ENCODE measurements around the gene CCDC17.
"Not testable (repeated sequence)": the region's sequence is repeated elsewhere in the genome, so short reads cannot be mapped to it uniquely, and the experiment has no call there.

Gene CCDC17

DNA sequence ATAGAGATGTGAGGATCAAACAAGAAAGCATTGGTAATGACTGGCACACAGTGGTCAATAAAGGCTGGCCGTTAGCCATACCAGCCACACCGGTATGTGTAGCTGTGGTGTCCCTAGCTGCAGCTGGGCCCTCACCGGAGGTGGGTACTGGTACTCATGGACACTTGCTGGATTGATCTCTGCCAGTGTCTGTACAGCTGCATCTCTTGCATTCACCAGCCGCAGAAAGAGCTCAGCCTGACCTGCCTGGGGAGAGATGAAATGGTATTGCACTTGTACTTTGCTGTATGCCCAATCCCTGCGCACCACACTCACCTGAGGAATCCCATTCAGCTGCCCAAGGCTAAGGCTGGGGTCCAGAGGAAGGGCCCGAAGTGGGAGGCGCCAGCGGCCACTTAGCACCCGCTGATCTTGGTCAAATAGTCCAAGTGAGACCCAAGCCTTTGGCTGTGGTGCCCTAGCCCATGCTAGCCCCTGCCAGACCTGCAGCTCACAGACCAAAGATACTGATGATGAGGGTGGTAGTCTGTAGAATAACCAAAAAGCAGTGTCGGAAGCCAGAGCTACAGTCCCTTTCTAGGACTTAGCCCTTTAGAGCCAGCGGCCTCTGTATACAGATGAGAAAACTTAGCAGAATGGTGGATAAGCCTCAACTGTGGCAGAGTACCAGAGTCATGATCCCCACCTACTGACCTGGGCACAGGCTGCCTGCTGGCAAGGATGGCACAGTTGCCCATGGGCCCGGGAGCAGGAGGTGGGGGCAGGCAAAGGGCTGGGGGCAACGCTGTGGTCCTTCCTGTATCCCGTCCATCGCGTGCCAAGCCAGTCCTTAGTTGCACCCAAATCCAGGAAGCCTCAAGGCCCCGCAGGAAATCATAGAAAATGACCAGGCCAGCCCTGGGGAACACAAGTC is 3.0 kb downstream of the CCDC17 start:
- Histone ChIP-seq H3K9ac (ENCODE audit: low read length) (no peak overlapping the region), H3K36me3 (ENCODE audit: control insufficient read depth, insufficient read depth, low read length) (peaks cover 8% of the 10 kb centered on the region), H3K4me3 (ENCODE audit: low read length) (no peak overlapping the region), H3K4me1 (ENCODE audit: control insufficient read depth, insufficient read depth, low read length) (no peaks in the 10 kb centered on the region), H3K9me3 (ENCODE audit: control insufficient read depth, low read length) (no peaks in the 10 kb centered on the region), H3K27me3 (ENCODE audit: control insufficient read depth, insufficient read depth, low read length) (no peaks in the 10 kb centered on the region)

DNA sequence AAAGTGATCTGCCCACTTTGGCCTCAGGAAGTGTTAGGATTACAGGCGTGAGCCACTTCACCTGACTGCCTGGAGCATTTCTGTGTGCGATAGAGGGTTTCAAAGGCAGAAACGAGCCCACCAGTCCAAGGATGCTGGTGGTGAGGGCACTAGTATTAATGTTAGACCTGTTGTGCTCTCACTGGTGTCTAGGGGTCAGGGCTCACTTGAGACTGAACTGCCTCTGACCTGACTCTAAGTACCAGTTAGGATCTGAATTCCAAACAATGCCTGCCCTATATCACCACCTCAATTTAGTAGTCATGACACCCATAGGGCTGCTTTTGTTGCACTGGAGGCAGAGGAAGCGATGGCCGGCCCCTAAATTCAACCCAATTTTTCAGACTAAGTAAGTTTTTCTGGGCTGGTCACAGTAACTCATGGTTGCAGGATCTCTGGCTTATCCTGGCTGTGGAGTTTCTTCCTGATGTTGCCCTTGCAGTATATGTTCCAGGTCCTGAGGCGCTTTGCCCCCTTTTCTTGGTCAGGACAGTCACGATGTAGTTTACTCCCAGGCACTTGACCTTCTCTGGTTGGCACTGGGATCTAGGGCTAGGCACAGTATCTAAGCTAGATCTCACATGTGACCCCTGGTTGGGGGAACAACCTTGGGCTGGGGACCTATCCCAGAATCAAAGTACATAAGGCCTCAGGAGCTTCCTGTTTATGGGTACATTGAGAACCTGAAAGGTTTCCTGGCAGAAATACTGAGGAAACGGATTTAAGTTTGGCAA is 4.5 kb downstream of the CCDC17 start:
- peaks cover 8% of the 10 kb centered on the region for H3K36me3 ChIP-seq (ENCODE audit: control insufficient read depth, insufficient read depth, low read length)
- H3K27me3 ChIP-seq (ENCODE audit: control insufficient read depth, insufficient read depth, low read length), result no peaks in the 10 kb centered on the region
- H3K4me3 ChIP-seq (ENCODE audit: low read length), result no peak overlapping the region
- H3K4me1 ChIP-seq (ENCODE audit: control insufficient read depth, insufficient read depth, low read length), result no peaks in the 10 kb centered on the region
- no peak overlapping the region for H3K9ac ChIP-seq (ENCODE audit: low read length)
- H3K9me3 ChIP-seq (ENCODE audit: control insufficient read depth, low read length), result no peaks in the 10 kb centered on the region

DNA sequence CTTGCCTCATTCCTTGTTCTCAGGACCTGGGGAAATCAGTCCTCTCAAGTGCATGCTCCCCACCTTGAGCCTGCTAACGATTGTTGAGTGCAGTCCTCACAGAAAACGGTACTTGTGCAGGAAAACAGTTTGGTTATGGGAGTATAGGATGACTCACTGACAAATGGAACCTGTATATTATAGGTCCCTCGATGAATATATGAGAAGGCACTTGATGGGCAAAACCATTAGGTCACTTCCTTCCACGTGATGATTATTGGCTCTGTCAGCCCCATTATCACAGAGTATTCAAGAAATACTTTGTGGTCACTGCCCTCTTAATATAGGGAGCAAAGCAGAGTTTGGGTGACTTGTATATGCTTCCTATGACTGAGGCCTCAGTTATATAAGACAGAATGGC is 6.2 kb downstream of the CCDC17 start:
- H3K9ac ChIP-seq (ENCODE audit: low read length), result no peak overlapping the region

DNA sequence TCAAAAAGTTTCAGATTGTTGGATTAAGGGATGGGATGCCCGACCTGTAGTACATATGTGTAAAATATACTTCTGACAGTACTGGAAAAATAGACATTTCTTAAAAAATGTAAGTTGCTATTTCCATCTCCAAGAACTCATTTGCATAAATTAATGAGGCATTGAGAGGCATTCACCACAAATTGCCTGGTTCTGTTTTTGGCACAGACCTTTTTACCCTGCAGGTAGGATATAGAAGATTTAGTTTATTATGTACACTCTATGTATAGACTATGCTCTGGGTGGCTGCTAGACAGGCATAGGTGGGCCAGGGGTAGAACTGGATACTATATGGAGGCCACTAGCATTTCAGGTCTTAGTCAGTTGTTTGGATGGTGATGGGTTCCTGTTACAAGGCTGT is 8.0 kb downstream of the CCDC17 start:
- Histone ChIP-seq H3K9ac (ENCODE audit: low read length) (no peak overlapping the region), H3K27me3 (ENCODE audit: control insufficient read depth, insufficient read depth, low read length) (no peaks in the 10 kb centered on the region), H3K36me3 (ENCODE audit: control insufficient read depth, insufficient read depth, low read length) (peaks cover 8% of the 10 kb centered on the region), H3K4me1 (ENCODE audit: control insufficient read depth, insufficient read depth, low read length) (no peaks in the 10 kb centered on the region), H3K9me3 (ENCODE audit: control insufficient read depth, low read length) (no peaks in the 10 kb centered on the region), H3K4me3 (ENCODE audit: low read length) (no peak overlapping the region)

More for the DNA sequence above, 6.2 kb downstream of the CCDC17 start:
- H3K9me3 ChIP-seq (ENCODE audit: control insufficient read depth, low read length), result no peaks in the 10 kb centered on the region
- no peak overlapping the region for H3K4me3 ChIP-seq (ENCODE audit: low read length)
- H3K36me3 ChIP-seq (ENCODE audit: control insufficient read depth, insufficient read depth, low read length), result peaks cover 8% of the 10 kb centered on the region
- H3K4me1 ChIP-seq (ENCODE audit: control insufficient read depth, insufficient read depth, low read length), result no peaks in the 10 kb centered on the region
- H3K27me3 ChIP-seq (ENCODE audit: control insufficient read depth, insufficient read depth, low read length), result no peaks in the 10 kb centered on the region

DNA sequence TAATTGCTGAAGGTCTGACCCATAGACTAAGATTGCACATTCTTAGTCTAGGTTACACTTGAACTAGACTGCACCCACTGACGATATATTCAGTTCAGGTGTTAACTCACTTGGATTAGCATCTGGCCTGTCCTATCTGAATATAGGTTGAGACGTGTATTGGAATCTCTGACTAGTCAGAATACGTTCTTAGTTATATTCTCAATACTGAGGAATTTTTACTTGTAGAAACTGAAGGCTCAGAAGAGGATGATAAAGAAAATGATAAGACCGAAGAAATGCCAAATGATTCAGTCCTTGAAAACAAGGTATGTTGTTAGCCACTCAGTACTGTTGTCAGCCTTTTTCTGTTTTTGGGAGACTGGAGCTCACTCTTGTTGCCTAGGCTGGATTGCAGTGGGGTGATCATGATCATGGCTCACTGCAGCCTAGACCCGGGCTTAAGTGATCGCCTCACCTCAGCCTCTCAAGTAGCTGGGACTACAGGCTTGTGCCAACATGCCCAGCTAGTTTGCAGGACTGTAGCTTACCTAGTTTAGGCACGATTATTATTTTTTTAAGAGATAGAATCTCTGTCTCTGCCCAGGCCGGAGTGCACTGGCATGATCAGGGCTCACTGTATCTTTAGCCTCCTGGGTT is 10.8 kb downstream of the CCDC17 start:
- Histone ChIP-seq H3K36me3 (ENCODE audit: control insufficient read depth, insufficient read depth, low read length) (peaks cover 8% of the 10 kb centered on the region), H3K9me3 (ENCODE audit: control insufficient read depth, low read length) (no peaks in the 10 kb centered on the region), H3K4me1 (ENCODE audit: control insufficient read depth, insufficient read depth, low read length) (no peaks in the 10 kb centered on the region)

DNA sequence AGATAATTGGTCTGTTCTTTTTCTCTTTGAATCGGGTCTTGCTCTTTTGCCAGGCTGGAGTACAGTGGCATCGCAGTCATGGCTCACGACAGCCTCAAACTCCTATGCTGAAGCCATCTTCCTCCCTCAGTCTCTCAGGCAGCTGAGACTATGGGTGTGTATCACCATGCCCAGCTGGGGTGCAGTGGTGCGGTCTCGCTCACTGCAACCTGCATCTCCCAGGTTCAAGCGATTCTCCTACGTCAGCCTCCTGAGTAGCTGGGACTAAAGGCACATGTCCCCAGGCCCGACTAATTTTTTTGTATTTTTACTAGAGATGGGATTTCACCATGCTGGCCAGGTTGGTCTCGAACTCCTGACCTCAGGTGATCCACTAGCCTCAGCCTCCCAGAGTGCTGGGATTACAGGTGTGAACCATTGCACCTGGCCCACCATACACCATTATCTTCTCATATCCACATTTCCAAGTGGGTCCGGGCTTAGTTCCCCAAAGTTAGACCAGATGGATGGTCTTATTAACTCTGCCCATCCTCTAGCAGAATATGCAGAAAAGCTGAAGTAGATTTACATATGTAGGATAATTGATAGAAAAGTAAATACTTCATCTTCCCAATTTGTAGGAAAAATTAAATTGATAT is 13.1 kb downstream of the CCDC17 start:
- no peaks in the 10 kb centered on the region for H3K9me3 ChIP-seq (ENCODE audit: control insufficient read depth, low read length)
- H3K4me3 ChIP-seq (ENCODE audit: low read length), result no peak overlapping the region
- no peak overlapping the region for H3K9ac ChIP-seq (ENCODE audit: low read length)
- H3K4me1 ChIP-seq (ENCODE audit: control insufficient read depth, insufficient read depth, low read length), result no peaks in the 10 kb centered on the region
- peaks cover 5% of the 10 kb centered on the region for H3K36me3 ChIP-seq (ENCODE audit: control insufficient read depth, insufficient read depth, low read length)
- no peaks in the 10 kb centered on the region for H3K27me3 ChIP-seq (ENCODE audit: control insufficient read depth, insufficient read depth, low read length)

More for the DNA sequence above, 10.8 kb downstream of the CCDC17 start:
- H3K9ac ChIP-seq (ENCODE audit: low read length), result no peak overlapping the region
- no peak overlapping the region for H3K4me3 ChIP-seq (ENCODE audit: low read length)
- no peaks in the 10 kb centered on the region for H3K27me3 ChIP-seq (ENCODE audit: control insufficient read depth, insufficient read depth, low read length)

DNA sequence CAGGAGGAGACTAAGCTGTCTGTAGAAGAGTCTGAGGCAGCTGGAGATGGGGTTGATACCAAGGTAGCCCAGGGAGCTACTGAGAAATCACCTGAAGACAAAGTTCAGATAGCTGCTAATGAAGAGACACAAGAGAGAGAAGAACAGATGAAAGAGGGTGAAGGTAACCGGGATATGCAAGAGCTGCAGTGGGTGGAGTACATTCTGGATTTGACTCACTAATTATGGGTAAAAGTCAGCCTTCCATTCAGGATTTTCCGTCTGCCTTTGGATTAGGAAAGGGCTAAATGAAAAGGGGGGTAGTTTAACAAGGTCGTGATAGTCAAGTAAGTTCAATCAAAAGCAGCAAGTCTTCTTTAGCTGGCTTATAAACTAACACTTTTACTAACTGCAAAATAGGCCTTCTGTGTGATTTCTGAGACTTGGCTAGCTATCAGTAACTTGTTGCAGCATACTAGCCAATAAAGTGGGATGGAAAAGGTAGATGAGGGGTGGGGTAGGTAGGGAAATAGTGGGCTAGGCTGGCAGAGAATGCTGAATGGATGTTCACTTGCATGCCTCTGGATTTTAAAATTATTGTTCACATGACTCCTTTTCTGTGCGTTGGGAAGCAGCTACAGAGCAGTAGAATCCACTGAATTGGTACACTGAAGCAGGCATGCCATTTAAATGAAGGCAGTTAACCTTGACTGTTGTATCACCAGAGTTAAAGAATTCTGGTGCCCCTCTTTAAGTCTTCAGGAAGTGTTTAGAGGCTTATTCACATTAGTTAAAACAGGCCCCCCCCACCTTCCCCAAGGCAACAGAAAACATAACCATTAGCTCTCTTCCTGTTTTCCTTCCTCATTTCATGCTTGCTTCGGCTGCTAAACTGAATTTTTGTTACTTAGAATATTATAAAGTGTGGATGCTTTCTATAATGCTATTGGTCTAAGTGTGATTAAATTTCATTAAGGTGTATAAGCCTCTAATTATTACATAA is 15.4 kb downstream of the CCDC17 start:
- Histone ChIP-seq H3K9ac (ENCODE audit: low read length) (no peak overlapping the region), H3K4me1 (ENCODE audit: control insufficient read depth, insufficient read depth, low read length) (no peaks in the 10 kb centered on the region), H3K27me3 (ENCODE audit: control insufficient read depth, insufficient read depth, low read length) (no peaks in the 10 kb centered on the region), H3K4me3 (ENCODE audit: low read length) (no peak overlapping the region), H3K36me3 (ENCODE audit: control insufficient read depth, insufficient read depth, low read length) (peaks cover 5% of the 10 kb centered on the region), H3K9me3 (ENCODE audit: control insufficient read depth, low read length) (no peaks in the 10 kb centered on the region)

DNA sequence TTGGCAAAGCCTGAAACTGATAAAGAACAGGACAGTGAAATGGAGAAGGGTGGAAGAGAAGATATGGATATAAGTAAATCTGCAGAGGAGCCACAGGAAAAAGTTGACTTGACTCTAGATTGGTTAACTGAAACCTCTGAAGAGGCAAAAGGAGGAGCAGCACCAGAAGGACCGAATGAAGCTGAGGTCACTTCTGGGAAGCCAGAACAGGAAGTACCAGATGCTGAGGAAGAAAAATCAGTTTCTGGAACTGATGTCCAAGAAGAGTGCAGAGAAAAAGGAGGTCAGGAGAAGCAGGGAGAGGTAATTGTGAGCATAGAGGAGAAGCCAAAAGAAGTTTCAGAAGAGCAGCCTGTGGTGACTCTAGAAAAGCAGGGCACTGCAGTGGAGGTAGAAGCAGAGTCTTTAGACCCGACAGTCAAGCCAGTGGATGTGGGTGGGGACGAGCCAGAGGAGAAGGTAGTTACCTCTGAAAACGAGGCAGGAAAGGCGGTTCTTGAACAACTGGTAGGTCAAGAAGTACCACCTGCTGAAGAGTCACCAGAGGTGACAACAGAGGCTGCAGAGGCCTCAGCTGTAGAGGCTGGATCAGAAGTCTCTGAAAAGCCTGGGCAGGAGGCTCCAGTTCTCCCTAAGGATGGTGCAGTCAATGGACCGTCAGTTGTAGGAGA is 16.3 kb downstream of the CCDC17 start:
- peaks cover 5% of the 10 kb centered on the region for H3K36me3 ChIP-seq (ENCODE audit: control insufficient read depth, insufficient read depth, low read length)
- no peaks in the 10 kb centered on the region for H3K27me3 ChIP-seq (ENCODE audit: control insufficient read depth, insufficient read depth, low read length)
- H3K4me3 ChIP-seq (ENCODE audit: low read length), result no peak overlapping the region
- H3K9ac ChIP-seq (ENCODE audit: low read length), result no peak overlapping the region
- H3K9me3 ChIP-seq (ENCODE audit: control insufficient read depth, low read length), result no peaks in the 10 kb centered on the region
- H3K4me1 ChIP-seq (ENCODE audit: control insufficient read depth, insufficient read depth, low read length), result no peaks in the 10 kb centered on the region

DNA sequence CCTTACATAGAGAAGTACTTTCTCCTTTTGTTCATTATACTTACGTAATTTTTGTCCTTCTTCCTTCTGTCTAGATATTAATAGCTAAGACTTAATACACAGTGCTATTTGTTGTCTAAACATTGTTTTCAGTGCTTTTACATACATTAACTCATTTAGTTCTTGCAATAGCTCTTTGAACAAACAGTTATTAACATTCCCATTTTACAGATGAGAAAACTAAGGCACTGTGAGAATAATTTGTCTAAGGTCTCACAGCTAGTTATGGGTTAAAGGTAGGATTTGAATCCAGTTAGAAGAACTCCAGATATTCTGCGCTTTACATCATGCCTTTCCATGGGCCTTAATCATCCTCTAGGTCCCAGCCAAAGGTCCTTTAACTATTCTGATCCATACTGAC is 19.6 kb downstream of the CCDC17 start:
- Histone ChIP-seq H3K4me3 (ENCODE audit: low read length) (no peak overlapping the region), H3K4me1 (ENCODE audit: control insufficient read depth, insufficient read depth, low read length) (no peaks in the 10 kb centered on the region), H3K9me3 (ENCODE audit: control insufficient read depth, low read length) (no peaks in the 10 kb centered on the region), H3K27me3 (ENCODE audit: control insufficient read depth, insufficient read depth, low read length) (no peaks in the 10 kb centered on the region), H3K9ac (ENCODE audit: low read length) (no peak overlapping the region), H3K36me3 (ENCODE audit: control insufficient read depth, insufficient read depth, low read length) (peaks cover 5% of the 10 kb centered on the region)

DNA sequence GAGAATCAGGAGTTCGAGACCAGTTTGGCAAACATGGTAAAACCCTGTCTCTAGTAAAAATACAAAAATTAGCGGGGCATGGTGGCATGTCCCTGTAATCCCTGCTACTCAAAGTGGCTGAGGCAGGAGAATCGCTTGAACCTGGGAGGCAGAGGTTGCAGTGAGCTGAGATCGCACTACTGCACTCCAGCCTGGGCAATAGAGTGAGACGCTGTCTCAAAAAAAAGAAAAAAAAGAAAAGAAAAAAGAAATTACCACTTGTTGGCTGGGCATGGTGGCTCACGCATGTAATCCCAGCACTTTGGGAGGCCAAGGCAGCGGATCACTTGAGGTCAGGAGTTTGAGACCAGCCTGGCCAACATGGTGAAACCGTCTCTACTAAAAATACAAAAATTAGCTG is 27.1 kb downstream of the CCDC17 start:
- not testable (repeated sequence) for H3K27me3 ChIP-seq (ENCODE audit: control insufficient read depth, insufficient read depth, low read length); H3K36me3 ChIP-seq (ENCODE audit: control insufficient read depth, insufficient read depth, low read length); H3K4me1 ChIP-seq (ENCODE audit: control insufficient read depth, insufficient read depth, low read length); H3K9me3 ChIP-seq (ENCODE audit: control insufficient read depth, low read length); H3K4me3 ChIP-seq (ENCODE audit: low read length); H3K9ac ChIP-seq (ENCODE audit: low read length)

Data from mucosa of stomach (tissue), 1 donor.